KOPT-K1 (cell line): Measurements from ENCODE around the gene TMUB1.

Experiments
- H3K27ac ChIP-seq: fragments of 200-600 bp; sonication (generic); 2 replicates; pipeline ENCODE4 v1.5.1; 2016; ENCODE audit warnings: antibody characterized with exemption, mild to moderate bottlenecking, low read depth, low read length; ENCODE audit not compliant: poor library complexity, severe bottlenecking
- H3K36me3 ChIP-seq: fragments of 200-600 bp; sonication (generic); 2 replicates; pipeline ENCODE4 v1.5.1; 2017; ENCODE audit warnings: antibody characterized with exemption, mild to moderate bottlenecking, low read length, moderate library complexity; ENCODE audit not compliant: insufficient read depth
- H3K9me3 ChIP-seq: fragments of 200-600 bp; sonication (generic); 2 replicates; pipeline ENCODE4 v1.5.1; 2017; ENCODE audit warnings: antibody characterized with exemption, low read length, mild to moderate bottlenecking; ENCODE audit not compliant: insufficient read depth, poor library complexity, severe bottlenecking

The TMUB1 gene

GRCh38 chr7:151115121-151115835 is 32.0 kb upstream of the TMUB1 start:
- H3K36me3 ChIP-seq: no peaks in the 10 kb centered on the region
- H3K9me3 ChIP-seq: no peaks in the 10 kb centered on the region
- H3K27ac ChIP-seq: no peak overlapping the region

GRCh38 chr7:151114151-151115090 is 31.1 kb upstream of the TMUB1 start:
- H3K36me3 ChIP-seq: no peaks in the 10 kb centered on the region
- no peaks in the 10 kb centered on the region for H3K9me3 ChIP-seq
- H3K27ac ChIP-seq: no peak overlapping the region

GRCh38 chr7:151113344-151114150 is 30.3 kb upstream of the TMUB1 start:
- no peak overlapping the region for H3K27ac ChIP-seq
- no peaks in the 10 kb centered on the region for H3K9me3 ChIP-seq
- H3K36me3 ChIP-seq: no peaks in the 10 kb centered on the region

GRCh38 chr7:151110941-151111645 is 27.8 kb upstream of the TMUB1 start:
- Histone ChIP-seq H3K9me3 (no peaks in the 10 kb centered on the region), H3K36me3 (no peaks in the 10 kb centered on the region), H3K27ac (no peak overlapping the region)

- Histone ChIP-seq H3K27ac (no peak overlapping the region), H3K36me3 (no peaks in the 10 kb centered on the region), H3K9me3 (no peaks in the 10 kb centered on the region)
Observed at GRCh38 chr7:151110236-151110940, 27.1 kb upstream of the TMUB1 start.

GRCh38 chr7:151109094-151110048 is 26.1 kb upstream of the TMUB1 start:
- no peaks in the 10 kb centered on the region for H3K36me3 ChIP-seq
- H3K9me3 ChIP-seq: no peaks in the 10 kb centered on the region
- H3K27ac ChIP-seq: no peak overlapping the region

GRCh38 chr7:151107882-151108281 is 24.6 kb upstream of the TMUB1 start:
- Histone ChIP-seq H3K36me3 (no peaks in the 10 kb centered on the region), H3K27ac (no peak overlapping the region), H3K9me3 (no peaks in the 10 kb centered on the region)

- Histone ChIP-seq H3K9me3 (no peaks in the 10 kb centered on the region), H3K27ac (no peak overlapping the region), H3K36me3 (no peaks in the 10 kb centered on the region)
Observed at GRCh38 chr7:151104411-151105235, 21.3 kb upstream of the TMUB1 start.

GRCh38 chr7:151103973-151104372 is 20.7 kb upstream of the TMUB1 start:
- no peak overlapping the region for H3K27ac ChIP-seq
- no peaks in the 10 kb centered on the region for H3K9me3 ChIP-seq
- H3K36me3 ChIP-seq: no peaks in the 10 kb centered on the region

- Histone ChIP-seq H3K27ac (no peak overlapping the region), H3K9me3 (no peaks in the 10 kb centered on the region), H3K36me3 (no peaks in the 10 kb centered on the region)
Observed at GRCh38 chr7:151102991-151103390, 19.7 kb upstream of the TMUB1 start.

- Histone ChIP-seq H3K27ac (no peak overlapping the region), H3K9me3 (no peaks in the 10 kb centered on the region), H3K36me3 (no peaks in the 10 kb centered on the region)
Observed at GRCh38 chr7:151101621-151102396, 18.5 kb upstream of the TMUB1 start.

GRCh38 chr7:151100921-151101320 is 17.6 kb upstream of the TMUB1 start:
- H3K36me3 ChIP-seq: no peaks in the 10 kb centered on the region
- no peaks in the 10 kb centered on the region for H3K9me3 ChIP-seq
- no peak overlapping the region for H3K27ac ChIP-seq
